Measurements from ENCODE around the gene AFMID.

GRCh38 chr17:78230996-78231935, 44.1 kb downstream of the AFMID start, which contains the start of gene TMEM235:
- TF ChIP-seq CTCF (conservative IDR thresholded peaks at IDR 0.05; ENCODE audit: low read depth in 2 of 2), result no peak
- no peak for TF ChIP-seq EZH2 (IDR thresholded peaks at IDR 0.05; ENCODE audit: low read depth, unreplicated experiment)
- TF ChIP-seq EZH2phosphoT487 (IDR thresholded peaks at IDR 0.05; ENCODE audit: unreplicated experiment), result no peak
- TF ChIP-seq POLR2AphosphoS5 (IDR thresholded peaks at IDR 0.05; ENCODE audit: low read depth), result no peak
- TF ChIP-seq REST (IDR thresholded peaks at IDR 0.05; ENCODE audit: unreplicated experiment), result no peak
- no peak for TF ChIP-seq JUNB (IDR thresholded peaks at IDR 0.05; ENCODE audit: unreplicated experiment)
- no peak for TF ChIP-seq CREB1 (CRISPR knock-in tag; IDR thresholded peaks at IDR 0.05; ENCODE audit: low read depth)
- no peak for TF ChIP-seq ZNF114 (CRISPR knock-in tag; IDR thresholded peaks at IDR 0.05)
- TF ChIP-seq ETS1 (IDR thresholded peaks at IDR 0.05), result no peak
